OCI-LY7 (cell line): ENCODE data around the gene DUSP6. TPM values are rescaled to one million over a fixed set of nuclear protein-coding genes. Genes with fewer than 3 reads are reported as not detected.

Source experiments
- BruUV-seq: library from RNA; stranded (reverse); fragments of 400-500 nt; replicated peaks from 2 replicates; lab custom pipeline; 2021; lab: Mats Ljungman, UMichigan
- CTCF ChIA-PET: fragments of 300-600 bp; sonication (Branson Sonifier 250); formaldehyde crosslinking; loops from one replicate; lab custom pipeline; 2022; ENCODE audit warnings: antibody characterized with exemption; ENCODE audit not compliant: unreplicated experiment; lab: Charles Lee
- POLR2A ChIA-PET: fragments of 300-600 bp; sonication (Branson Sonifier 250); formaldehyde crosslinking; loops from one replicate; lab custom pipeline; 2022; ENCODE audit warnings: antibody characterized with exemption; lab: Charles Lee
- DNase-seq: peaks from one replicate; pipeline ENCODE4 v3.0.0-alpha.2; 2015; ENCODE audit warnings: low spot score
- H2AFZ ChIP-seq: fragments of 200-600 bp; sonication (generic), shearing (Covaris generic); 2 replicates; pipeline ENCODE4 v1.6.1; 2014; ENCODE audit warnings: mild to moderate bottlenecking, antibody characterized with exemption, low read length, moderate library complexity
- H3K27ac ChIP-seq: fragments of 200-600 bp; sonication (generic); 2 replicates; pipeline ENCODE4 v1.5.1; 2014; ENCODE audit warnings: mixed run types, low read depth, mild to moderate bottlenecking, moderate library complexity, low read length, inconsistent platforms; ENCODE audit not compliant: poor library complexity, severe bottlenecking
- H3K36me3 ChIP-seq: fragments of 200-600 bp; sonication (generic); 2 replicates; pipeline ENCODE4 v1.6.1; 2014; ENCODE audit warnings: mild to moderate bottlenecking, antibody characterized with exemption, low read length, moderate library complexity, mixed read lengths; ENCODE audit not compliant: insufficient read depth
- H3K4me1 ChIP-seq: fragments of 200-600 bp; sonication (generic); 2 replicates; pipeline ENCODE4 v1.5.1; 2014; ENCODE audit warnings: mild to moderate bottlenecking, low read length; ENCODE audit not compliant: insufficient read depth, poor library complexity, severe bottlenecking
- H3K4me2 ChIP-seq: fragments of 200-600 bp; sonication (generic); 2 replicates; pipeline ENCODE4 v1.6.1; 2014; ENCODE audit warnings: mild to moderate bottlenecking, low read length
- H3K4me3 ChIP-seq: fragments of 200-600 bp; sonication (generic); 2 replicates; pipeline ENCODE4 v1.5.1; 2014; ENCODE audit warnings: mild to moderate bottlenecking, low read depth, low read length; ENCODE audit not compliant: poor library complexity, severe bottlenecking
- H3K79me2 ChIP-seq: fragments of 200-600 bp; sonication (generic); 2 replicates; pipeline ENCODE4 v1.6.1; 2016; ENCODE audit warnings: low read depth, mild to moderate bottlenecking, low read length, moderate library complexity, mixed read lengths; ENCODE audit not compliant: insufficient read depth
- H3K9me2 ChIP-seq: fragments of 200-600 bp; sonication (generic); 2 replicates; pipeline ENCODE4 v1.6.1; 2016; ENCODE audit warnings: mild to moderate bottlenecking, low read length, mixed read lengths; ENCODE audit not compliant: insufficient read depth
- H3K9me3 ChIP-seq: fragments of 200-600 bp; sonication (generic); 2 replicates; pipeline ENCODE4 v1.6.1; 2014; ENCODE audit warnings: mild to moderate bottlenecking, mixed run types, low read length, mixed read lengths
- H4K20me1 ChIP-seq: fragments of 200-600 bp; sonication (generic); 2 replicates; pipeline ENCODE4 v1.6.1; 2014; ENCODE audit warnings: mild to moderate bottlenecking, antibody characterized with exemption, low read length, moderate library complexity, mixed read lengths; ENCODE audit not compliant: insufficient read depth
- EZH2phosphoT487 ChIP-seq: fragments of 200-600 bp; sonication (generic); IDR thresholded peaks from 2 replicates; pipeline ENCODE4 v1.6.1; 2018; ENCODE audit warnings: low read depth, borderline replicate concordance, mild to moderate bottlenecking, mixed run types, antibody characterized with exemption, low read length, moderate library complexity, mixed read lengths
- intact Hi-C: fragments of 100-400 bp; cut with micrococcal nuclease; formaldehyde crosslinking; loops from one replicate; pipeline ENCODE4 v1.10.0; 2022; ENCODE audit not compliant: unreplicated experiment
- total RNA-seq, 2 experiments: library from RNA; depleted of rRNA in 1 of 2; stranded (reverse); fragments of >200 nt in 1 of 2; shearing (Covaris generic) in 1 of 2; gene quantifications; 2 replicates each; pipeline ENCODE4 v1.2.3, GENCODE V29; 2014 to 2022
- TF ChIP-seq, protein P1 (sequence below): fragments of 200-600 bp; sonication (generic); conservative IDR thresholded peaks from 2 replicates; pipeline ENCODE4 v1.5.1; 2014; ENCODE audit warnings: mild to moderate bottlenecking, antibody characterized with exemption, low read length, moderate library complexity, mixed read lengths

The DUSP6 gene
- total RNA-seq, 2 experiments from 2014 or later: 0.47 to 2.2 TPM

GRCh38 chr12:89369166-89369565 lies 16.9 kb upstream of the DUSP6 start:
- Histone ChIP-seq H3K27ac (no peak overlapping the region), H3K4me2 (no peak overlapping the region), H4K20me1 (no peaks in the 10 kb centered on the region), H3K79me2 (no peaks in the 10 kb centered on the region), H3K9me2 (no peaks in the 10 kb centered on the region), H2AFZ (no peak overlapping the region), H3K36me3 (no peaks in the 10 kb centered on the region), H3K4me3 (no peak overlapping the region), H3K9me3 (no peaks in the 10 kb centered on the region), H3K4me1 (no peaks in the 10 kb centered on the region)
- no peak for DNase-seq
- ChIA-PET CTCF (no interaction called here), POLR2A (interaction anchor here (0.6 to 0.7 kb wide), 2 partner anchors 15 to 80 kb away, joined by 3 read pairs; no protein-coding TSS in a partner anchor)
- TF ChIP-seq, protein P1, sequence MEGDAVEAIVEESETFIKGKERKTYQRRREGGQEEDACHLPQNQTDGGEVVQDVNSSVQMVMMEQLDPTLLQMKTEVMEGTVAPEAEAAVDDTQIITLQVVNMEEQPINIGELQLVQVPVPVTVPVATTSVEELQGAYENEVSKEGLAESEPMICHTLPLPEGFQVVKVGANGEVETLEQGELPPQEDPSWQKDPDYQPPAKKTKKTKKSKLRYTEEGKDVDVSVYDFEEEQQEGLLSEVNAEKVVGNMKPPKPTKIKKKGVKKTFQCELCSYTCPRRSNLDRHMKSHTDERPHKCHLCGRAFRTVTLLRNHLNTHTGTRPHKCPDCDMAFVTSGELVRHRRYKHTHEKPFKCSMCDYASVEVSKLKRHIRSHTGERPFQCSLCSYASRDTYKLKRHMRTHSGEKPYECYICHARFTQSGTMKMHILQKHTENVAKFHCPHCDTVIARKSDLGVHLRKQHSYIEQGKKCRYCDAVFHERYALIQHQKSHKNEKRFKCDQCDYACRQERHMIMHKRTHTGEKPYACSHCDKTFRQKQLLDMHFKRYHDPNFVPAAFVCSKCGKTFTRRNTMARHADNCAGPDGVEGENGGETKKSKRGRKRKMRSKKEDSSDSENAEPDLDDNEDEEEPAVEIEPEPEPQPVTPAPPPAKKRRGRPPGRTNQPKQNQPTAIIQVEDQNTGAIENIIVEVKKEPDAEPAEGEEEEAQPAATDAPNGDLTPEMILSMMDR: no peak
- TF ChIP-seq EZH2phosphoT487: no peak
- intact Hi-C loops: no loop called here
- BruUV-seq: no TSS peak

GRCh38 chr12:89368391-89368790 lies 16.1 kb upstream of the DUSP6 start:
- Histone ChIP-seq H4K20me1 (no peaks in the 10 kb centered on the region), H2AFZ (no peak overlapping the region), H3K9me3 (no peaks in the 10 kb centered on the region), H3K9me2 (no peaks in the 10 kb centered on the region), H3K4me3 (no peak overlapping the region), H3K79me2 (no peaks in the 10 kb centered on the region), H3K4me1 (no peaks in the 10 kb centered on the region), H3K27ac (no peak overlapping the region), H3K36me3 (no peaks in the 10 kb centered on the region), H3K4me2 (no peak overlapping the region)
- no TSS peak for BruUV-seq
- TF ChIP-seq, protein P1: no peak
- no peak for TF ChIP-seq EZH2phosphoT487
- ChIA-PET CTCF (no interaction called here), POLR2A (interaction anchor here (0.7 kb wide), 1 partner anchor 159 kb away, joined by 3 read pairs; no protein-coding TSS in a partner anchor)
- DNase-seq: no peak
- intact Hi-C loops: no loop called here

GRCh38 chr12:89366676-89367364 lies 14.5 kb upstream of the DUSP6 start:
- intact Hi-C loops: no loop called here
- CTCF ChIA-PET: no interaction called here

More at GRCh38 chr12:89366676-89367364, 14.5 kb upstream of the DUSP6 start:
- Histone ChIP-seq H2AFZ (no peak overlapping the region), H3K4me1 (no peaks in the 10 kb centered on the region), H3K27ac (no peak overlapping the region), H3K79me2 (no peaks in the 10 kb centered on the region), H4K20me1 (no peaks in the 10 kb centered on the region), H3K4me3 (no peak overlapping the region), H3K9me3 (no peaks in the 10 kb centered on the region), H3K36me3 (no peaks in the 10 kb centered on the region), H3K4me2 (no peak overlapping the region), H3K9me2 (no peaks in the 10 kb centered on the region)
- no TSS peak for BruUV-seq
- TF ChIP-seq, protein P1: no peak
- no peak for TF ChIP-seq EZH2phosphoT487
- POLR2A ChIA-PET: no interaction called here
- DNase-seq: no peak
